ENCODE results near the gene LDLRAD3. TPM values are rescaled to one million over a fixed set of nuclear protein-coding genes. Genes with fewer than 3 reads are reported as not detected.

The LDLRAD3 gene
- total and polyA plus RNA-seq, 4 donors = 20.9 to 25.6 (median 22.8) TPM

- no peak for DNase-seq (ENCODE audit: low read depth in 4 of 6, low spot score in 6 of 6)
- H3K27me3 ChIP-seq (ENCODE audit: control insufficient read depth, insufficient read depth, low read length) = no peaks in the 10 kb centered on the region
- no peak overlapping the region for H3K27ac ChIP-seq (ENCODE audit: low read depth, low read length)
- no peaks in the 10 kb centered on the region for H3K9me3 ChIP-seq (ENCODE audit: control insufficient read depth, insufficient read depth, low read length)
- no peaks in the 10 kb centered on the region for H3K36me3 ChIP-seq (ENCODE audit: control insufficient read depth, insufficient read depth, low read length)
- no peaks in the 10 kb centered on the region for H3K4me1 ChIP-seq (ENCODE audit: control insufficient read depth, insufficient read depth, low read length)
- H3K4me3 ChIP-seq (ENCODE audit: low read depth, low read length) = no peak overlapping the region
- WGBS (ENCODE audit: insufficient coverage) = 83% methylated on average over 1 of the region's 7 CpGs
Measured at GRCh38 chr11:35934271-35934670, 9.6 kb upstream of the LDLRAD3 start.

GRCh38 chr11:35934981-35935380, 8.9 kb upstream of the LDLRAD3 start:
- Histone ChIP-seq H3K27ac (ENCODE audit: low read depth, low read length) (no peak overlapping the region), H3K4me1 (ENCODE audit: control insufficient read depth, insufficient read depth, low read length) (no peaks in the 10 kb centered on the region), H3K27me3 (ENCODE audit: control insufficient read depth, insufficient read depth, low read length) (no peaks in the 10 kb centered on the region), H3K4me3 (ENCODE audit: low read depth, low read length) (no peak overlapping the region), H3K9me3 (ENCODE audit: control insufficient read depth, insufficient read depth, low read length) (no peaks in the 10 kb centered on the region), H3K36me3 (ENCODE audit: control insufficient read depth, insufficient read depth, low read length) (no peaks in the 10 kb centered on the region)
- no peak for DNase-seq (ENCODE audit: low read depth in 4 of 6, low spot score in 6 of 6)
- 67% methylated on average over 1 of the region's 4 CpGs for WGBS (ENCODE audit: insufficient coverage)

GRCh38 chr11:35935390-35935789, 8.5 kb upstream of the LDLRAD3 start:
- Histone ChIP-seq H3K9me3 (ENCODE audit: control insufficient read depth, insufficient read depth, low read length) (no peaks in the 10 kb centered on the region), H3K36me3 (ENCODE audit: control insufficient read depth, insufficient read depth, low read length) (no peaks in the 10 kb centered on the region), H3K4me3 (ENCODE audit: low read depth, low read length) (no peak overlapping the region), H3K27ac (ENCODE audit: low read depth, low read length) (no peak overlapping the region), H3K4me1 (ENCODE audit: control insufficient read depth, insufficient read depth, low read length) (no peaks in the 10 kb centered on the region), H3K27me3 (ENCODE audit: control insufficient read depth, insufficient read depth, low read length) (no peaks in the 10 kb centered on the region)
- no peak for DNase-seq (ENCODE audit: low read depth in 4 of 6, low spot score in 6 of 6)
- WGBS (ENCODE audit: insufficient coverage) = 80% methylated on average over 1 of the region's 1 CpG

- H3K27ac ChIP-seq (ENCODE audit: low read depth, low read length) = no peak overlapping the region
- H3K9me3 ChIP-seq (ENCODE audit: control insufficient read depth, insufficient read depth, low read length) = no peaks in the 10 kb centered on the region
- H3K4me3 ChIP-seq (ENCODE audit: low read depth, low read length) = no peak overlapping the region
- WGBS (ENCODE audit: insufficient coverage) = 67% methylated on average over 3 of the region's 3 CpGs
- no peaks in the 10 kb centered on the region for H3K36me3 ChIP-seq (ENCODE audit: control insufficient read depth, insufficient read depth, low read length)
- no peak for DNase-seq (ENCODE audit: low read depth in 4 of 6, low spot score in 6 of 6)
- no peaks in the 10 kb centered on the region for H3K27me3 ChIP-seq (ENCODE audit: control insufficient read depth, insufficient read depth, low read length)
- H3K4me1 ChIP-seq (ENCODE audit: control insufficient read depth, insufficient read depth, low read length) = no peaks in the 10 kb centered on the region
Measured at GRCh38 chr11:35937111-35937510, 6.8 kb upstream of the LDLRAD3 start.

GRCh38 chr11:35937700-35938099, 6.2 kb upstream of the LDLRAD3 start:
- Histone ChIP-seq H3K4me1 (ENCODE audit: control insufficient read depth, insufficient read depth, low read length) (no peaks in the 10 kb centered on the region), H3K27ac (ENCODE audit: low read depth, low read length) (no peak overlapping the region), H3K36me3 (ENCODE audit: control insufficient read depth, insufficient read depth, low read length) (no peaks in the 10 kb centered on the region), H3K4me3 (ENCODE audit: low read depth, low read length) (no peak overlapping the region), H3K27me3 (ENCODE audit: control insufficient read depth, insufficient read depth, low read length) (no peaks in the 10 kb centered on the region), H3K9me3 (ENCODE audit: control insufficient read depth, insufficient read depth, low read length) (no peaks in the 10 kb centered on the region)
- 92% methylated on average over 2 of the region's 6 CpGs for WGBS (ENCODE audit: insufficient coverage)
- DNase-seq (ENCODE audit: low read depth in 4 of 6, low spot score in 6 of 6) = no peak

- H3K4me3 ChIP-seq (ENCODE audit: low read depth, low read length) = no peak overlapping the region
- no peaks in the 10 kb centered on the region for H3K27me3 ChIP-seq (ENCODE audit: control insufficient read depth, insufficient read depth, low read length)
- no peaks in the 10 kb centered on the region for H3K4me1 ChIP-seq (ENCODE audit: control insufficient read depth, insufficient read depth, low read length)
- no peaks in the 10 kb centered on the region for H3K9me3 ChIP-seq (ENCODE audit: control insufficient read depth, insufficient read depth, low read length)
- DNase-seq (ENCODE audit: low read depth in 4 of 6, low spot score in 6 of 6) = no peak
- WGBS (ENCODE audit: insufficient coverage) = 59% methylated on average over 8 of the region's 9 CpGs
- H3K36me3 ChIP-seq (ENCODE audit: control insufficient read depth, insufficient read depth, low read length) = no peaks in the 10 kb centered on the region
- H3K27ac ChIP-seq (ENCODE audit: low read depth, low read length) = no peak overlapping the region
Measured at GRCh38 chr11:35938231-35938630, 5.6 kb upstream of the LDLRAD3 start.

- no peaks in the 10 kb centered on the region for H3K9me3 ChIP-seq (ENCODE audit: control insufficient read depth, insufficient read depth, low read length)
- peak overlapping the region; percentile 73 for H3K4me3 ChIP-seq (ENCODE audit: low read depth, low read length)
- peaks cover 15% of the 10 kb centered on the region for H3K4me1 ChIP-seq (ENCODE audit: control insufficient read depth, insufficient read depth, low read length)
- WGBS (ENCODE audit: insufficient coverage) = 20% methylated on average over 5 of the region's 9 CpGs
- DNase-seq (ENCODE audit: low read depth in 4 of 6, low spot score in 6 of 6) = no peak
- H3K36me3 ChIP-seq (ENCODE audit: control insufficient read depth, insufficient read depth, low read length) = no peaks in the 10 kb centered on the region
- H3K27me3 ChIP-seq (ENCODE audit: control insufficient read depth, insufficient read depth, low read length) = no peaks in the 10 kb centered on the region
- peak overlapping the region; percentile 90 for H3K27ac ChIP-seq (ENCODE audit: low read depth, low read length)
Measured at GRCh38 chr11:35943309-35943708, 553 bp upstream of the LDLRAD3 start.

GRCh38 chr11:35944503-35945136, 758 bp downstream of the LDLRAD3 start:
- peaks cover 18% of the 10 kb centered on the region for H3K4me1 ChIP-seq (ENCODE audit: control insufficient read depth, insufficient read depth, low read length)
- DNase-seq (ENCODE audit: low read depth in 4 of 6, low spot score in 6 of 6) = no peak
- peak overlapping the region; percentile 63 for H3K27ac ChIP-seq (ENCODE audit: low read depth, low read length)
- H3K9me3 ChIP-seq (ENCODE audit: control insufficient read depth, insufficient read depth, low read length) = no peaks in the 10 kb centered on the region
- H3K36me3 ChIP-seq (ENCODE audit: control insufficient read depth, insufficient read depth, low read length) = no peaks in the 10 kb centered on the region
- H3K4me3 ChIP-seq (ENCODE audit: low read depth, low read length) = peak overlapping the region; percentile 67
- H3K27me3 ChIP-seq (ENCODE audit: control insufficient read depth, insufficient read depth, low read length) = no peaks in the 10 kb centered on the region
- WGBS (ENCODE audit: insufficient coverage) = 3% methylated on average over 25 of the region's 32 CpGs

GRCh38 chr11:35945137-35945518, 1.3 kb downstream of the LDLRAD3 start:
- no CpG with 5 or more reads among the region's 2 CpGs for WGBS (ENCODE audit: insufficient coverage)
- no peak for DNase-seq (ENCODE audit: low read depth in 4 of 6, low spot score in 6 of 6)
- Histone ChIP-seq H3K4me1 (ENCODE audit: control insufficient read depth, insufficient read depth, low read length) (peaks cover 18% of the 10 kb centered on the region), H3K27me3 (ENCODE audit: control insufficient read depth, insufficient read depth, low read length) (no peaks in the 10 kb centered on the region), H3K36me3 (ENCODE audit: control insufficient read depth, insufficient read depth, low read length) (no peaks in the 10 kb centered on the region), H3K27ac (ENCODE audit: low read depth, low read length) (peak overlapping the region; percentile 63), H3K4me3 (ENCODE audit: low read depth, low read length) (peak overlapping the region; percentile 67), H3K9me3 (ENCODE audit: control insufficient read depth, insufficient read depth, low read length) (no peaks in the 10 kb centered on the region)

- Histone ChIP-seq H3K36me3 (ENCODE audit: control insufficient read depth, insufficient read depth, low read length) (no peaks in the 10 kb centered on the region), H3K27ac (ENCODE audit: low read depth, low read length) (no peak overlapping the region), H3K27me3 (ENCODE audit: control insufficient read depth, insufficient read depth, low read length) (no peaks in the 10 kb centered on the region), H3K4me1 (ENCODE audit: control insufficient read depth, insufficient read depth, low read length) (peaks cover 18% of the 10 kb centered on the region), H3K9me3 (ENCODE audit: control insufficient read depth, insufficient read depth, low read length) (no peaks in the 10 kb centered on the region), H3K4me3 (ENCODE audit: low read depth, low read length) (no peak overlapping the region)
- WGBS (ENCODE audit: insufficient coverage) = 50% methylated on average over 1 of the region's 3 CpGs
- no peak for DNase-seq (ENCODE audit: low read depth in 4 of 6, low spot score in 6 of 6)
Measured at GRCh38 chr11:35946766-35947165, 2.9 kb downstream of the LDLRAD3 start.

Data from spinal cord (tissue), 10 donors.